Osteocyte (in vitro differentiated cells): ENCODE data around the gene RHOF. TPM values are rescaled to one million over a fixed set of nuclear protein-coding genes. Genes with fewer than 3 reads are reported as not detected.

Experiments used
- DNase-seq: peaks from one replicate; pipeline ENCODE4 v3.0.0; 2021; ENCODE audit warnings: mixed read lengths; ENCODE audit not compliant: unreplicated experiment; ENCODE audit errors: extremely low spot score
- H3K27ac Mint-ChIP-seq: one replicate; pipeline ENCODE4 v1.8.0; 2021; ENCODE audit warnings: mild to moderate bottlenecking, mixed read lengths; ENCODE audit not compliant: unreplicated experiment
- H3K27me3 Mint-ChIP-seq: one replicate; pipeline ENCODE4 v1.8.0; 2021; ENCODE audit warnings: mixed read lengths; ENCODE audit not compliant: unreplicated experiment
- H3K36me3 Mint-ChIP-seq: one replicate; pipeline ENCODE4 v1.8.0; 2021; ENCODE audit warnings: mixed read lengths; ENCODE audit not compliant: unreplicated experiment
- H3K4me1 Mint-ChIP-seq: one replicate; pipeline ENCODE4 v1.8.0; 2021; ENCODE audit warnings: mixed read lengths; ENCODE audit not compliant: unreplicated experiment
- H3K4me3 Mint-ChIP-seq: one replicate; pipeline ENCODE4 v1.8.0; 2021; ENCODE audit warnings: mild to moderate bottlenecking, moderate library complexity, mixed read lengths; ENCODE audit not compliant: unreplicated experiment
- H3K9me3 Mint-ChIP-seq: one replicate; pipeline ENCODE4 v1.8.0; 2021; ENCODE audit warnings: mixed read lengths; ENCODE audit not compliant: unreplicated experiment
- total RNA-seq: library from RNA; stranded (reverse); gene quantifications from 2 replicates; pipeline ENCODE4 v1.2.1, GENCODE V29; 2021
- TF ChIP-seq, protein P1 (sequence below): fragments of 200-600 bp; sonication (generic); IDR thresholded peaks from 2 replicates; pipeline ENCODE4 v1.5.0; 2021; ENCODE audit warnings: antibody characterized with exemption, mild to moderate bottlenecking, moderate library complexity

The RHOF gene
- total RNA-seq, 1 donor from 2014 or later: 11.3 TPM

DNA sequence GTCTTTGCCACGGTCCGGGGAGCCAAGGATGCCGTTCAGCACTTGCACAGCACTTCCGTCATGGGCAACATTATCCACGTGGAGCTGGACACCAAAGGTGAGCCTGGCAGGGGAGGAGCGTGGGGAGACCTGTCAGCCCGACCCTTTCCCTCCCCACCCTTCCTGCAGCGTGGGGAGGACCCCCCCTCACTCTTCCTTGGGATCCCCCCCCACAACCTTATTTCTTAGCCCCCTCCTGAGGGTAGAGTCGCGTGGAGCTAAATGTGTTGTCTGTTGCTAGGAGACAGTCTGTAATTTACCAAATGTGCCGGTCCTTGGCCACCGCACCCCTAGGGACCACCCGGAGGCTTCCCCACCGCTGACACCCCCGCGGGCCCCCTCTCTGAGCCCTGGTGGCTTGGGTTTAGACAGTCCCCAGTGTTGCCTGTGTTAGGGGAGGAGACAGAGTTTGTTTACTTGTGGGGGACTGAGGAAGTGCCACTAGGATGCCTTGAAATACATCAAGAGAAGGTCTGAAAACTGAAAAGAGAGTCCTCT lies 12.6 kb upstream of the RHOF start:
- Mint-ChIP-seq H3K27me3 (no peaks in the 10 kb centered on the region), H3K4me3 (peak overlapping the region; percentile 80), H3K9me3 (no peaks in the 10 kb centered on the region), H3K27ac (peak overlapping the region; percentile 83), H3K4me1 (peaks cover 27% of the 10 kb centered on the region), H3K36me3 (peaks cover 23% of the 10 kb centered on the region)
- DNase-seq: no peak
- TF ChIP-seq, protein P1, sequence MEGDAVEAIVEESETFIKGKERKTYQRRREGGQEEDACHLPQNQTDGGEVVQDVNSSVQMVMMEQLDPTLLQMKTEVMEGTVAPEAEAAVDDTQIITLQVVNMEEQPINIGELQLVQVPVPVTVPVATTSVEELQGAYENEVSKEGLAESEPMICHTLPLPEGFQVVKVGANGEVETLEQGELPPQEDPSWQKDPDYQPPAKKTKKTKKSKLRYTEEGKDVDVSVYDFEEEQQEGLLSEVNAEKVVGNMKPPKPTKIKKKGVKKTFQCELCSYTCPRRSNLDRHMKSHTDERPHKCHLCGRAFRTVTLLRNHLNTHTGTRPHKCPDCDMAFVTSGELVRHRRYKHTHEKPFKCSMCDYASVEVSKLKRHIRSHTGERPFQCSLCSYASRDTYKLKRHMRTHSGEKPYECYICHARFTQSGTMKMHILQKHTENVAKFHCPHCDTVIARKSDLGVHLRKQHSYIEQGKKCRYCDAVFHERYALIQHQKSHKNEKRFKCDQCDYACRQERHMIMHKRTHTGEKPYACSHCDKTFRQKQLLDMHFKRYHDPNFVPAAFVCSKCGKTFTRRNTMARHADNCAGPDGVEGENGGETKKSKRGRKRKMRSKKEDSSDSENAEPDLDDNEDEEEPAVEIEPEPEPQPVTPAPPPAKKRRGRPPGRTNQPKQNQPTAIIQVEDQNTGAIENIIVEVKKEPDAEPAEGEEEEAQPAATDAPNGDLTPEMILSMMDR: no peak

DNA sequence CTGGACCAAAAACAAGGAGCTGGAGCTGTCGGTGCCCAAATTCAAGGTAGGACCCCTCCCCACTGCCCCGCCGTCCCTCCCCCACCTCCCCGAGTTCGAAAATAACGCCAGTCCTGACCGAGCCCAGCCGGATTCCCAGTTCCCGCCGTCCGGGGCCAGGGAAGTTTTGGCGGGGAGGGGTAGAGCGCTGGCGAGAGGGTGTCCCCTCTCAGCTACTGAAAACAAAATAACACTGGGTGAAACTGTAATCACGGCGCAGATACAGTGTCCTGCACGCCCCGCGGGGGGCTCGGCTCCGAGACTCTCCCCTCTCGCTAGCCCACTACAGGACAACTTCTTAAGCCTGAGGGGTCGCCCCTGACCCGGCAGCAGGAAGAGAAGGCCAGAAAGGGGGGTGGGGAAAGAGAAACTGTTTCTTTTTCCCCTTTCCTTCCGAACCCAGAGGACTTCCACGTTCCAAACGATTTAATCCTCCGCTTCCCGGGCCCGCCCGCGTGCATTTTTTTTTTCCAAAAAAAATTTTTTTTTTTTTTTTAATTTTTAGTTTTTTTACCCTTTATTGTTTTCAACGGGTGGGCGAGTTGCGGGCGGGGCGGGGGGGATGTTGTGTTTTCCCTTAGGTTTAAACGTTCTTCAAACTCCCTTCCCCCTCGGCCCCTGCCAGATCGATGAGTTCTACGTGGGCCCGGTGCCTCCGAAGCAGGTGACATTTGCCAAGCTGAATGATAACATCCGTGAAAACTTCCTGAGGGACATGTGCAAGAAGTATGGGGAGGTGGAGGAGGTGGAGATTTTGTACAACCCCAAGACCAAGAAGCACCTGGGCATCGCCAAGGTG lies 11.9 kb upstream of the RHOF start:
- Mint-ChIP-seq H3K4me3 (peak overlapping the region; percentile 95), H3K4me1 (peaks cover 24% of the 10 kb centered on the region), H3K27ac (peak overlapping the region; percentile 98), H3K36me3 (peaks cover 21% of the 10 kb centered on the region), H3K27me3 (no peaks in the 10 kb centered on the region), H3K9me3 (no peaks in the 10 kb centered on the region)
- no peak for DNase-seq
- TF ChIP-seq, protein P1: no peak

GRCh38 chr12:121804417-121805111 lies 11.1 kb upstream of the RHOF start:
- no peak for DNase-seq
- Mint-ChIP-seq H3K4me3 (peak overlapping the region; percentile 95), H3K27me3 (no peaks in the 10 kb centered on the region), H3K27ac (peak overlapping the region; percentile 98), H3K4me1 (peaks cover 24% of the 10 kb centered on the region), H3K9me3 (no peaks in the 10 kb centered on the region), H3K36me3 (peaks cover 18% of the 10 kb centered on the region)
- TF ChIP-seq, protein P1: no peak

DNA sequence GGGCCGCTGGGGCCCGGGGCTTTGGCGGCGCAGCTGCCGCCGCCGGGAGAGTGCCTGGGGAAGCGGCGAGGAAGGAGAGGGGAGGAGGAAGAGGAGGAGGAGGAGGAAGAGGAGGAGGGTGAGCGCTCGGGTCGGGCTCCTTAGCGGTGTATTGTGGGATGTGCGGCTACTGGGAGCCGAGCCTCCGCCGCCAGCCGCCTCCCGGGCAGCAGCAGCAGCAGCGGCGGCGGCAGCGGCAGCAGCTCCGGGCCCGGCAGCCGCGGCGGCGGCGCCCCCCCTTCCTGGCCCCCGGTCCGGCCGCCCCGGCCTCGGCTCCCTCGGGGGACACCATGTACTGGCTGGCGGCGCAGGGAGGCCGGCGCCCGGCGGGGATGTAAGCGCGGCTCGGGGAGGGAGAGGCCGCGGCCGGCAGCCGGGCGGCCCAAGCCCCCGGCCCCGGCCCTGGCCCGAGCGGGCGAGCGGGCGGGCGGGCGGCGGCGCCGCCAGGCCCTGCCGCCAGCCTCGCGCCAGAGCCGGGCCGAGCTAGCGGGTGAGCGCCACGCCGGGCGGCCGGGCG lies 10.5 kb upstream of the RHOF start, which contains the start of gene SETD1B:
TSS of gene SETD1B (plus strand) at position 149 of the 556 bp plus-strand sequence. CDS start 729 bp downstream, outside the sequence.
- H3K4me1 Mint-ChIP-seq: peaks cover 29% of the 10 kb centered on the region
- peak within 1 kb of the TSS; percentile 95 for H3K4me3 Mint-ChIP-seq
- peak within 1 kb of the TSS; percentile 100 for H3K27ac Mint-ChIP-seq
- no peaks in the 10 kb centered on the region for H3K27me3 Mint-ChIP-seq
- DNase-seq: no peak
- TF ChIP-seq, protein P1: no peak
- peaks cover 14% of the 10 kb centered on the region for H3K36me3 Mint-ChIP-seq
- no peaks in the 10 kb centered on the region for H3K9me3 Mint-ChIP-seq
